ENCODE results near the gene BRAT1.

BRAT1 gene

DNA sequence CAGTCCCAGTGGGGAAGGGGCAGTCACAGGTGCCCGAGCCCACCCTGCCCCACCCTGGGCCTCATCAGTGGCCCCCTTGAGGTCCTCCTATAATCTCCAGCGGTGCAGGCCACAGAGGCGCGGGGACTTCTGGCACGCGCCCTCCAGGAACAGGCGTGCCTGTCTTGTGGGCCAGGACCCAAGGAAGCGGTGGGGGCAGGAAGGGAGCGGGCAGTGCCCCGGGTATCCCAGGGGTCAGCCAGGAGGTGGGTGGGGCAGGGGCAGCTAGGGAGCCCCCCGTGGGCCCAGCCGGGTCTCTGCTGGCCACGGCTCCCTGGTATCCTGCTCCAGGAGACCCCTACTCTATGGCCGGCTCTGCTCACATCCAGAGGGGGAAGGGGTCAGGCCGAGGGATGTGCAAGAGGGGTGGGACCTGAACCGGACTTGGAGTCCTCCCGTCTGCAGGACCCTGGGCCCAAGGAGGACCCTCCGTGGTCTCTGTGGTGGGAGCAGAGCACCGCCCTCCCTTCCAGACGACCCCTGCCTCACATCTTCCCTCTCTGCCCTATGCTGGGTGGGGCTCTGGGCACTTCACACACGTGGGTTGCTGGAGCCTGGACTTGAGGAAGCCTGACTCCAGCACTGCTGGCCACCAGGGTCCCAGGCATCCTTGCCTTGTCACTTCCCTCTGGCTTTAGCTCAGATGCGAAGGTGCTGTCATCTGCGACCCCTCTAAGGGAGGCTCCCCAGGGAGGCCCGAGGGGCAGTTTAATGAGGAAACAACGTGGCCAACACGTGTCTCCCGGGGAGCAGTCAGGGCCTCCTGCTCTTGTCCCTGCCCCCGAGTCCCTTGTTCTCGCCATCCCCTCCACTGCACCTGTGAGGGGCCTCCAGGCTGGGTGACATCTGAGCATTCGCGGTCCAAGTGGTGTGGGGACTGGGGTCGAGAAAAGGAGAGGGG is 60.9 kb downstream of the BRAT1 start:
- no peak for DNase-seq

DNA sequence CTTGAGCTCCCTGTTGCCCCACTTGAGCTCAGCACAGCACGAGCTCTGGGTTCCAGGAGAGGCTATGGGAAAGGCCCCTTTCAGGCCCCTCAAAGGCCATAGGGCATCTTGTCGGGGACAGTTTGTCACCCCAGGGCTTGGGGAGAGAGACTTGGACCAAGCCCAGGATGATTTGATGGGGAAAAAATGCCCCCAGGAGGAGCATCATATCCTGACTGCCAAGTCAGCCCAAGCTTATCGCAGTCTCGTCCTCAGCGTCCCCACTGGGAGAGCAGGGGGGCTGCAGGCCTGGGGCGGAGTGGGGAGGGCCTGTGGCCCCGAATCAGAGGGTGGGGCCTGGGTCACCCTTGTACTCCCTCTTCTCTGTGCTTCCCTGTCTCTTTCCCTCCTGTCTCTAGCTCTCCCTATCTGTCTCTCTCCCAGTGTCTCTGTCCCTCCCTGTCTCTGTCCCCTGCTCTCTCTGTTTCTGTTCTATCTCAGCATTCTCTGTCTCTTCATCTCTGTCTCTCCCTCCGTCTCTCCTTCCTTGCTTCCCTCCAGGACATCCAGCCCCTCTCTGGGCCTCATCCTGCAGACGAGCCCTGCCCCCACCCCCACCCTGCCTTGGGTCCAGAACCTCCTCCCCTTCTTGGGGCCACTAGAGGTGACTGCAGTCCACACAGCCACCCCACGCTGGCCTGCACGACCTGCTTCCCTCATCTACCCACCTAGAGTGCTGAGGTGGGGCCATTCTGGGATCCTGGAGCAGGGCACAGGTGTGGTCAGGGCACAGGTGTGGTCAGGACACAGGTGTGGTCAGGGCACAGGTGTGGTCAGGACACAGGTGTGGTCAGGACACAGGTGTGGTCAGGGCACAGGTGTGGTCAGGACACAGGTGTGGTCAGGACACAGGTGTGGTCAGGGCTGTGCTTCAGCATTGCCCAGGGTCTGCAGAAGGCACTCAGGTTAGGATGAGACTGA is 61.8 kb downstream of the BRAT1 start:
- no peak for DNase-seq

DNA sequence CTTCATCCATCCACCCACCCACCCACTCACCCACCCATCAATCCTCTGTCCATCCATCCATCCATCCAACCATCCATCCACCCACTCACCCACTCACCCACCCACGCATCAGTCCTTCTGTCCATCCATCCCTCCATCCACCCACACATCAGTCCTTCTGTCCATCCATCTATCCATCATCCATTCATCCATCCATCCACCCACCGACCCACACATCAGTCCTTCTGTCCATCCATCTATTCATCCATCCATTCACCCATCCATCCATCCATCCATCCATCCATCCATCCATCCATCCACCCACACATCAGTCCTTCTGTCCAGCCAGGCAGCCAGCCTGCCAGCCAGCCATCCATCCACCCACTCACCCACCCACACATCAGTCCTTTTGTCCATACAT is 63.3 kb downstream of the BRAT1 start:
- DNase-seq, result no peak

- no peak for DNase-seq
Measured at GRCh38 chr7:2490181-2490651, 65.1 kb downstream of the BRAT1 start.

GRCh38 chr7:2488681-2489080 is 66.6 kb downstream of the BRAT1 start:
- no peak for DNase-seq

DNA sequence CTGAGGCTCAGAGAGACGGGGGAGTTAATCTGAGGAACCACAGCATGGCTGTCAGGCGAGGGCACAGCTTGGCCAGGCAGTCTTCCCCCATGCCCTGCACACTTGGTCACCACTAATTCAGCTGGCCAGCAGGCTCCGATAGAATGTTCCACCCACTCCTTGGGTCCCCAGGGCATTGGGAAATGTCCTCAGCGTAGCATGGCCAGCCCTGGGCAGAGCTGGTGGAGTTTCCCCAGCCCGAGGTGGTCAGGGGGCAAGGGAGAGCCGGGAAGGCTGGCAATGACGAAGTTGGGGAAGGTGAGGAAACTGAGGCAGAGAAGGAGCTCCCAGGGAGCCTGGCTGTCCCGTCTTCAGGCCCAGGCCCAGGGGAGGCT is 67.1 kb downstream of the BRAT1 start:
- no peak for DNase-seq

All from bone marrow (tissue), 2 donors.